ENCODE measurements around the gene C6orf89. TPM values are rescaled to one million over a fixed set of nuclear protein-coding genes. Genes with fewer than 3 reads are reported as not detected.

C6orf89 gene
- total RNA-seq, 2 donors from 2014 or later: 13.9 to 16.8 TPM

DNA sequence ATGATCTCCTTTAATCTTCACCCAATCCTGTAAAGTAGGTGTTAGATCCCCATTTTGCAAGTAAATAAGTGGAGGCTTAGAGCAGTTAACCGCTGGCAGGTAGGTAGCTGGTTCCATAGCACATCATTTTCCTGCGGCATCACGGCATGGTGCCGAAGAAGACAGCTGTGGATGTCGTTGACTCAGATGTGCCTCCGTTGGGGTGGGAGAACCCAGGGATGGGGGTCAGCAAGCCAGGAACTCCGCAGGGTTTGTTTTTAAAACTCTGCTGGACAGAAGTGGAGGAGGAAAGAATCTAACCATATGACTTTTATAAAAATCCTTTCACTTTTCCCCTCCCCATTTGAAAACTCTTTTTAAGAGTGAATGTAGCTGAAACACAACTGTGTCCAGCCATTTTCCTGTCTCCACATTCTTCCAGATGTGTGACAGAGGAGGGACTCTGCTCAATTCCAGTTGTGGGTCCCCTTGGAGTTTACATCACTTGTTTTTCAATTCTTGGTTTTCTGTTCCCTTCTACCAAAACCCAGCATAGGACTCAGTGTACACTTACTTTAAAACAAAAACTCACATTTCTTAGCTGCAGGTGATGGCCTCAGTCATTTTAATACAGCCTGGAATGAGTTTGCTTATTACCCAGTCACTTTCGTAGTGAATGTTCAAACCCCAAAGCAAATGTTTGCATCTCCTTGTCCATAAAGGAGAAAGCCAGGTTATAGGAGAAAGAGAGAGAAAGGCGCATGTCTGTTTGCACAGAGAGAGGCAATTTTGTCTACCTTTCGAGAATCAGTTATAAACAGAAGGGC, 41.2 kb downstream of the C6orf89 start:
- Mint-ChIP-seq H3K27me3 (ENCODE audit: insufficient read depth) (peaks cover 12% of the 10 kb centered on the region), H3K4me1 (peaks cover 6% of the 10 kb centered on the region), H3K27ac (no peak overlapping the region), H3K4me3 (no peak overlapping the region), H3K36me3 (ENCODE audit: low read depth) (no peaks in the 10 kb centered on the region), H3K9me3 (no peaks in the 10 kb centered on the region)
- no peak overlapping the region for H3K9ac ChIP-seq (ENCODE audit: extremely low read depth, low read length, poor library complexity, severe bottlenecking)
- no peaks in the 10 kb centered on the region for H3K9me3 ChIP-seq (ENCODE audit: control insufficient read depth, low read length)
- no peak for DNase-seq
- no peak overlapping the region for H3K4me3 ChIP-seq (ENCODE audit: low read length)
- no peaks in the 10 kb centered on the region for H3K36me3 ChIP-seq (ENCODE audit: control insufficient read depth, insufficient read depth, low read length)
- WGBS, 2 experiments (ENCODE audit: insufficient coverage in 1 of 2, insufficient read length in 1 of 2): 83 to 84% methylated on average over 9 to 10 of the region's 10 CpGs
- no peak overlapping the region for H3K27ac ChIP-seq (ENCODE audit: low read depth, low read length)
- H3K27me3 ChIP-seq (ENCODE audit: control insufficient read depth, insufficient read depth, low read length, poor library complexity, severe bottlenecking): no peaks in the 10 kb centered on the region
- H3K4me1 ChIP-seq (ENCODE audit: control insufficient read depth, insufficient read depth, low read length): no peaks in the 10 kb centered on the region
- TF ChIP-seq CTCF (conservative IDR thresholded peaks at IDR 0.05): no peak

DNA sequence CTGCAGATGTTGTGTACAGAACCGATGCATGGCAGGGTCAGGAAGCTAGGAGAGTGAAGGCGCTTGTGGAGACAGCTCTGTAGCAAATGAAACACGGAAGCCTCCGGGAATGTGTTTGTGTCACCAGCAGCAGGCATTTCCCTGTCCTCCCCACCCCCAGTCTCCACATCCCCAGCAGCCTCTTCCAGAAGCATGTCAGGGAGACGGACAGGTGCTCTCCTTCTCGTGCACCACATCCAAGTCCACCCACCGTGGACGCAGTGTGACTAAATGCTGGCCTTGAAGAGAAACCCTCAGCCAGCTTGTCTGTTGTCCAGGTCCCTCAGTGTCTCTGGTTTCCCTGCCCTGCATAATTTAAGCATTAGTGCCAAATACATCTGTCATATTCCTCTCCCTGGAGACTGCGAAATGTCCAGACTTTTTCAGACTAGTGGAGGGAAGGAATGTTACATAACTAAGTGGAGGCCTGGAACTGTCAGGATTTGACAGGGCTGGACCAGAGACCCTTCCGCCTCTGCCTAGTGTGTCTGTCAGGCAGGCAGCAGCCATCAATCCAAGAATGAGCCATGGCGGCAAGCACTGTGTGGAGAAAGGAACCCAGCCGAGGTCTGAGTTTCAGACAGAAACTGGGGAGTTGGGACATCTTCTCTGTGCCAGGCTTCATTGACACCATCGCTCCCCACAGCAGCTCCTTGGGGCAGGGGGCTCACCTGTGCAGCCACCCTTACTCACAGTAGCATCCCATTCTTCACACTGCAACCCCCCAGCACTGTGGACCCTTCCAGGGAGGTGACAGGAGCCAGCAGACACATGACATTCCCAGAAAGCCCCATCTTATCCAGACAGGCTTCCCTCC, 42.2 kb downstream of the C6orf89 start:
- H3K9me3 ChIP-seq (ENCODE audit: control insufficient read depth, low read length): no peaks in the 10 kb centered on the region
- H3K27ac ChIP-seq (ENCODE audit: low read depth, low read length): no peak overlapping the region
- no peak for DNase-seq
- H3K4me1 ChIP-seq (ENCODE audit: control insufficient read depth, insufficient read depth, low read length): no peaks in the 10 kb centered on the region
- peaks cover 1% of the 10 kb centered on the region for H3K9me3 Mint-ChIP-seq
- H3K27me3 ChIP-seq (ENCODE audit: control insufficient read depth, insufficient read depth, low read length, poor library complexity, severe bottlenecking): no peaks in the 10 kb centered on the region
- no peaks in the 10 kb centered on the region for H3K36me3 ChIP-seq (ENCODE audit: control insufficient read depth, insufficient read depth, low read length)
- peaks cover 6% of the 10 kb centered on the region for H3K4me1 Mint-ChIP-seq
- no peak overlapping the region for H3K4me3 ChIP-seq (ENCODE audit: low read length)
- no peak overlapping the region for H3K4me3 Mint-ChIP-seq
- peaks cover 12% of the 10 kb centered on the region for H3K27me3 Mint-ChIP-seq (ENCODE audit: insufficient read depth)
- H3K27ac Mint-ChIP-seq: no peak overlapping the region
- WGBS, 2 experiments (ENCODE audit: insufficient coverage in 1 of 2, insufficient read length in 1 of 2): 84 to 89% methylated on average over 12 to 13 of the region's 13 CpGs
- no peak overlapping the region for H3K9ac ChIP-seq (ENCODE audit: extremely low read depth, low read length, poor library complexity, severe bottlenecking)
- no peaks in the 10 kb centered on the region for H3K36me3 Mint-ChIP-seq (ENCODE audit: low read depth)
- no peak for TF ChIP-seq CTCF (conservative IDR thresholded peaks at IDR 0.05)

GRCh38 chr6:36928547-36928918, 42.8 kb downstream of the C6orf89 start:
- no peak overlapping the region for H3K4me3 Mint-ChIP-seq
- 75 to 87% methylated on average over 2 to 7 of the region's 7 CpGs for WGBS, 2 experiments (ENCODE audit: insufficient coverage in 1 of 2, insufficient read length in 1 of 2)
- no peaks in the 10 kb centered on the region for H3K36me3 Mint-ChIP-seq (ENCODE audit: low read depth)
- no peak overlapping the region for H3K27ac Mint-ChIP-seq
- H3K9me3 Mint-ChIP-seq: peaks cover 1% of the 10 kb centered on the region
- H3K27me3 Mint-ChIP-seq (ENCODE audit: insufficient read depth): peaks cover 12% of the 10 kb centered on the region
- Histone ChIP-seq H3K9me3 (ENCODE audit: control insufficient read depth, low read length) (no peaks in the 10 kb centered on the region), H3K27me3 (ENCODE audit: control insufficient read depth, insufficient read depth, low read length, poor library complexity, severe bottlenecking) (no peaks in the 10 kb centered on the region), H3K27ac (ENCODE audit: low read depth, low read length) (no peak overlapping the region), H3K36me3 (ENCODE audit: control insufficient read depth, insufficient read depth, low read length) (no peaks in the 10 kb centered on the region), H3K4me1 (ENCODE audit: control insufficient read depth, insufficient read depth, low read length) (no peaks in the 10 kb centered on the region), H3K9ac (ENCODE audit: extremely low read depth, low read length, poor library complexity, severe bottlenecking) (no peak overlapping the region), H3K4me3 (ENCODE audit: low read length) (no peak overlapping the region)
- no peak for DNase-seq
- TF ChIP-seq CTCF (conservative IDR thresholded peaks at IDR 0.05): no peak
- H3K4me1 Mint-ChIP-seq: peaks cover 6% of the 10 kb centered on the region

Data from endodermal cell (in vitro differentiated cells).